Measurements from ENCODE around the gene PRIMA1.
A peak's percentile ranks its signal among the peaks of the same experiment; 100 is the strongest.

Gene PRIMA1

DNA sequence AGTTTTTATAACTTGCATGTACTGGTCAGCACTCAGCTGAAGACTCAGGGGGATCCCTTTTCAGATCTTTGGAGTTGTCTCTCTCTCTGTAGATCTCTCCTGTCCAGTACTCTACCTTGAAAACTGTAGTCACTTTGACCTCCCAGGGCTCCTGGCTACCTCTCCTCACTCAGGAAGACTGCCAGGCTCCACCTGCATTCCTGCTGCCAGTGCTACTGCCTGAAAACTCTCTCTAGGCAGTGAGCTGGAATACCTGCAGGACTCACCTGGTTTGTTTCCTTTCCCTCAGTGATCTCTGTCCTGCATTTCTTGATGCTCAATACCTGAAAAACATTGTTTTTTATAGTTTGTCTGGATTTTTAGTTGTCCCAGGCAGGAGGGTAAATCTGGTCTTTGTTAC lies 87.4 kb downstream of the PRIMA1 start:
- no peak overlapping the region for H3K4me3 ChIP-seq (ENCODE audit: low read length)
- H3K27me3 ChIP-seq (ENCODE audit: control insufficient read depth, low read length) = no peaks in the 10 kb centered on the region; the same call in 1 of the 2 replicates
- no peaks in the 10 kb centered on the region for H3K4me1 ChIP-seq (ENCODE audit: control insufficient read depth, low read length)
- no peak overlapping the region for H3K4me2 ChIP-seq (ENCODE audit: low read length)
- H3K9me3 ChIP-seq (ENCODE audit: control insufficient read depth, insufficient read depth, low read length) = no peaks in the 10 kb centered on the region
- no peaks in the 10 kb centered on the region for H3K9me2 ChIP-seq (replicated peaks; ENCODE audit: control insufficient read depth, low read length)
- no peaks in the 10 kb centered on the region for H3K36me3 ChIP-seq (ENCODE audit: control insufficient read depth, low read length)
- no peaks in the 10 kb centered on the region for H3F3A ChIP-seq (ENCODE audit: control insufficient read depth, insufficient read depth)
- no peaks in the 10 kb centered on the region for H3K79me2 ChIP-seq (ENCODE audit: control insufficient read depth, low read length)
- H4K20me1 ChIP-seq (ENCODE audit: control insufficient read depth, insufficient read depth, low read depth, low read length) = no peaks in the 10 kb centered on the region
- no peak overlapping the region for H3K27ac ChIP-seq (ENCODE audit: low read depth, low read length)
- TF ChIP-seq, protein P1, sequence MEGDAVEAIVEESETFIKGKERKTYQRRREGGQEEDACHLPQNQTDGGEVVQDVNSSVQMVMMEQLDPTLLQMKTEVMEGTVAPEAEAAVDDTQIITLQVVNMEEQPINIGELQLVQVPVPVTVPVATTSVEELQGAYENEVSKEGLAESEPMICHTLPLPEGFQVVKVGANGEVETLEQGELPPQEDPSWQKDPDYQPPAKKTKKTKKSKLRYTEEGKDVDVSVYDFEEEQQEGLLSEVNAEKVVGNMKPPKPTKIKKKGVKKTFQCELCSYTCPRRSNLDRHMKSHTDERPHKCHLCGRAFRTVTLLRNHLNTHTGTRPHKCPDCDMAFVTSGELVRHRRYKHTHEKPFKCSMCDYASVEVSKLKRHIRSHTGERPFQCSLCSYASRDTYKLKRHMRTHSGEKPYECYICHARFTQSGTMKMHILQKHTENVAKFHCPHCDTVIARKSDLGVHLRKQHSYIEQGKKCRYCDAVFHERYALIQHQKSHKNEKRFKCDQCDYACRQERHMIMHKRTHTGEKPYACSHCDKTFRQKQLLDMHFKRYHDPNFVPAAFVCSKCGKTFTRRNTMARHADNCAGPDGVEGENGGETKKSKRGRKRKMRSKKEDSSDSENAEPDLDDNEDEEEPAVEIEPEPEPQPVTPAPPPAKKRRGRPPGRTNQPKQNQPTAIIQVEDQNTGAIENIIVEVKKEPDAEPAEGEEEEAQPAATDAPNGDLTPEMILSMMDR (IDR thresholded peaks at IDR 0.05; ENCODE audit: low read depth, low read length, poor library complexity, severe bottlenecking) = no peak
- TF ChIP-seq EZH2phosphoT487 (IDR thresholded peaks at IDR 0.05; ENCODE audit: borderline replicate concordance, low read length) = no peak

DNA sequence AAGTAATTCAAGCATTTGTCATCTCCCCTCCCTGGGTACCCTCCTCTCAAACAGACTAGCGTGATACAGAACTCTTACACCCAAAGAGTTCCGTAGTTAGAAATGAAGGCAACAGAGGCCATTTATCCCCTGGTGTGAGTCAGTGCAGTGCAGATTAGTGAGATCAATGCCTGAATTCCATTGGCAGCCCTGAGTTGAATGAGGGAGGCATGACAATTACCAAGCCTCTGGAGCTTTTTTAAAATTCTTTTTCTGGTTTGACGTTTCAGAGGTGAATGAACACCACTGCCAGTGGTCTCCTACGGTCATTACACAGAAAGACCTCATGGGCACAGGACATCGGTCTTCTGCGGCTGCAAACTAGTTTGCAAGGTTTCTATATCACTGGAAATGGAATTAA lies 94.4 kb downstream of the PRIMA1 start:
- Histone ChIP-seq H3F3A (ENCODE audit: control insufficient read depth, insufficient read depth) (no peaks in the 10 kb centered on the region), H3K9me3 (ENCODE audit: control insufficient read depth, insufficient read depth, low read length) (no peaks in the 10 kb centered on the region), H3K9me2 (replicated peaks; ENCODE audit: control insufficient read depth, low read length) (no peaks in the 10 kb centered on the region), H3K4me1 (ENCODE audit: control insufficient read depth, low read length) (no peaks in the 10 kb centered on the region), H3K27me3 (ENCODE audit: control insufficient read depth, low read length) (no peaks in the 10 kb centered on the region), H3K4me2 (ENCODE audit: low read length) (no peak overlapping the region), H3K4me3 (ENCODE audit: low read length) (no peak overlapping the region), H3K36me3 (ENCODE audit: control insufficient read depth, low read length) (no peaks in the 10 kb centered on the region), H3K27ac (ENCODE audit: low read depth, low read length) (no peak overlapping the region), H3K79me2 (ENCODE audit: control insufficient read depth, low read length) (no peaks in the 10 kb centered on the region), H4K20me1 (ENCODE audit: control insufficient read depth, insufficient read depth, low read depth, low read length) (no peaks in the 10 kb centered on the region)
- TF ChIP-seq EZH2phosphoT487 (IDR thresholded peaks at IDR 0.05; ENCODE audit: borderline replicate concordance, low read length) = no peak
- TF ChIP-seq, protein P1 (IDR thresholded peaks at IDR 0.05; ENCODE audit: low read depth, low read length, poor library complexity, severe bottlenecking) = no peak

DNA sequence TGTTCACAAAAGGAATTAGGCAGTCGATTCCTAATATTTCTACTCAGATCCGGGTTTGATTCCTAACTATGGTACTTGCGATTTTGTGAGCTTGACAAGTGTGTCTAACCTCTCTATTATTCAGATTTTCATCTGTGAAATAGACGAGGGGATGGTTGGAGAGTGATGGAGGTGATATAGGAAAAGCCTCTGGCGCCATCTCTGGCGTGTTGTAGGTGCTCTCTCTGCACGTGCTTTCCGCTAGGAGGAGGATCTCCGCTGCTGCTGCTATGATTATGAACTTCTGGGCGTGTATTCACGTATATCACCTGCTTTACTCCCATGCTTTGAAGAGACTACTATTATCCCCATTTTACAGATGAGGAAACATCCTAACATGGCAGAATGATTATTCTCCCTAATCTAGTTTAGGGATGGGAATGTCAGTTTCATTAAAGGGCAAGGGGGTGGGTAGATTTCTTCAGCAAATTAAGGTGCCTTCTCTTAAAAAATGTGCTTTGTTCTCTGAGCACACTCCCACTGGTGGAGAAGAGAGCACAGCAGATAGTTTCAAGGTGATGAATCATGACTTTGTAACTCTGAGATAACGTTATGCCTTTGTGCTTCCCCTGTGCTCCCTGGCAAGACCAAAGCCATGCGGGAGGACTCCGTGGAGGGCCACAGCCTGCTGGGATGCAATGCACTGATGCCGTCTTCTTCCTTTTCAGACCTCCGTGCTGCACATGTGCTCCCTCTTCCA lies 97.1 kb downstream of the PRIMA1 start:
- H3K27me3 ChIP-seq (ENCODE audit: control insufficient read depth, low read length) = 0 out of 2 replicates have a peak, but pooled peaks cover 2% of the 10 kb centered on the region
- no peaks in the 10 kb centered on the region for H3K9me2 ChIP-seq (replicated peaks; ENCODE audit: control insufficient read depth, low read length)
- H3K36me3 ChIP-seq (ENCODE audit: control insufficient read depth, low read length) = no peaks in the 10 kb centered on the region
- H3K27ac ChIP-seq (ENCODE audit: low read depth, low read length) = no peak overlapping the region
- H3K79me2 ChIP-seq (ENCODE audit: control insufficient read depth, low read length) = no peaks in the 10 kb centered on the region
- H4K20me1 ChIP-seq (ENCODE audit: control insufficient read depth, insufficient read depth, low read depth, low read length) = no peaks in the 10 kb centered on the region
- H3K9me3 ChIP-seq (ENCODE audit: control insufficient read depth, insufficient read depth, low read length) = no peaks in the 10 kb centered on the region
- no peak overlapping the region for H3K4me3 ChIP-seq (ENCODE audit: low read length)
- H3K4me1 ChIP-seq (ENCODE audit: control insufficient read depth, low read length) = no peaks in the 10 kb centered on the region
- TF ChIP-seq, protein P1 (IDR thresholded peaks at IDR 0.05; ENCODE audit: low read depth, low read length, poor library complexity, severe bottlenecking) = peak; percentile 16
- TF ChIP-seq EZH2phosphoT487 (IDR thresholded peaks at IDR 0.05; ENCODE audit: borderline replicate concordance, low read length) = no peak
- H3K4me2 ChIP-seq (ENCODE audit: low read length) = no peak overlapping the region
- no peaks in the 10 kb centered on the region for H3F3A ChIP-seq (ENCODE audit: control insufficient read depth, insufficient read depth)
